ENCODE measurements around the gene ZC3H8.

ZC3H8 gene

GRCh38 chr2:112175333-112175732, 79.5 kb downstream of the ZC3H8 start:
- peaks cover 27% of the 10 kb centered on the region for H3K4me1 ChIP-seq (ENCODE audit: insufficient read depth, low read length, severe bottlenecking)
- H3F3A ChIP-seq (ENCODE audit: insufficient read depth, low read length), result no peaks in the 10 kb centered on the region
- H3K9me2 ChIP-seq (ENCODE audit: low read depth, low read length), result no peaks in the 10 kb centered on the region
- no peaks in the 10 kb centered on the region; the same call in 1 of the 2 replicates for H3K27me3 ChIP-seq (ENCODE audit: insufficient read depth, low read length)
- H4K20me1 ChIP-seq (ENCODE audit: insufficient read depth, low read length), result no peaks in the 10 kb centered on the region
- H2AFZ ChIP-seq (ENCODE audit: low read length), result no peak overlapping the region
- no peaks in the 10 kb centered on the region for H3K79me2 ChIP-seq (ENCODE audit: insufficient read depth, low read length)
- no peak for TF ChIP-seq EZH2 (IDR thresholded peaks at IDR 0.05; ENCODE audit: borderline replicate concordance, low read length)
- TF ChIP-seq CTCF (IDR thresholded peaks at IDR 0.05; ENCODE audit: low read length), result no peak
- H3K4me3 ChIP-seq (ENCODE audit: low read depth, low read length, poor library complexity, severe bottlenecking), result no peak overlapping the region
- H3K36me3 ChIP-seq (ENCODE audit: insufficient read depth, low read length), result no peaks in the 10 kb centered on the region; the same call in 1 of the 2 replicates
- no peak overlapping the region for H3K9ac ChIP-seq (ENCODE audit: low read length)
- H3K27ac ChIP-seq (ENCODE audit: low read depth, low read length, poor library complexity, severe bottlenecking), result no peak overlapping the region
- no peak overlapping the region for H3K4me2 ChIP-seq (ENCODE audit: low read length)
- no peaks in the 10 kb centered on the region; the same call in 1 of the 2 replicates for H3K9me3 ChIP-seq (ENCODE audit: low read length)

- no peak overlapping the region for H2AFZ ChIP-seq (ENCODE audit: low read length)
- no peaks in the 10 kb centered on the region for H3K79me2 ChIP-seq (ENCODE audit: insufficient read depth, low read length)
- no peaks in the 10 kb centered on the region for H4K20me1 ChIP-seq (ENCODE audit: insufficient read depth, low read length)
- H3K9me2 ChIP-seq (ENCODE audit: low read depth, low read length), result no peaks in the 10 kb centered on the region
- TF ChIP-seq EZH2 (IDR thresholded peaks at IDR 0.05; ENCODE audit: borderline replicate concordance, low read length) (no peak), CTCF (IDR thresholded peaks at IDR 0.05; ENCODE audit: low read length) (no peak)
- no peak overlapping the region; the same call in 1 of the 2 replicates for H3K9ac ChIP-seq (ENCODE audit: low read length)
- no peaks in the 10 kb centered on the region for H3F3A ChIP-seq (ENCODE audit: insufficient read depth, low read length)
- H3K4me1 ChIP-seq (ENCODE audit: insufficient read depth, low read length, severe bottlenecking), result peaks cover 27% of the 10 kb centered on the region
- no peaks in the 10 kb centered on the region; the same call in 1 of the 2 replicates for H3K9me3 ChIP-seq (ENCODE audit: low read length)
- peak overlapping the region; percentile 47 for H3K27ac ChIP-seq (ENCODE audit: low read depth, low read length, poor library complexity, severe bottlenecking)
- H3K4me3 ChIP-seq (ENCODE audit: low read depth, low read length, poor library complexity, severe bottlenecking), result no peak overlapping the region
- no peaks in the 10 kb centered on the region; the same call in 1 of the 2 replicates for H3K36me3 ChIP-seq (ENCODE audit: insufficient read depth, low read length)
- H3K4me2 ChIP-seq (ENCODE audit: low read length), result peak overlapping the region; percentile 40
- H3K27me3 ChIP-seq (ENCODE audit: insufficient read depth, low read length), result no peaks in the 10 kb centered on the region; the same call in 1 of the 2 replicates
Observed at GRCh38 chr2:112174383-112174782, 80.5 kb downstream of the ZC3H8 start.

GRCh38 chr2:112173646-112174319, 81.1 kb downstream of the ZC3H8 start:
- Histone ChIP-seq H3F3A (ENCODE audit: insufficient read depth, low read length) (no peaks in the 10 kb centered on the region), H3K4me2 (ENCODE audit: low read length) (peak overlapping the region; percentile 40), H3K36me3 (ENCODE audit: insufficient read depth, low read length) (no peaks in the 10 kb centered on the region), H4K20me1 (ENCODE audit: insufficient read depth, low read length) (no peaks in the 10 kb centered on the region), H2AFZ (ENCODE audit: low read length) (no peak overlapping the region), H3K4me1 (ENCODE audit: insufficient read depth, low read length, severe bottlenecking) (peaks cover 27% of the 10 kb centered on the region), H3K9ac (ENCODE audit: low read length) (no peak overlapping the region; the same call in 1 of the 2 replicates), H3K27ac (ENCODE audit: low read depth, low read length, poor library complexity, severe bottlenecking) (peak overlapping the region; percentile 47), H3K4me3 (ENCODE audit: low read depth, low read length, poor library complexity, severe bottlenecking) (no peak overlapping the region), H3K9me3 (ENCODE audit: low read length) (no peaks in the 10 kb centered on the region), H3K79me2 (ENCODE audit: insufficient read depth, low read length) (no peaks in the 10 kb centered on the region), H3K27me3 (ENCODE audit: insufficient read depth, low read length) (no peaks in the 10 kb centered on the region), H3K9me2 (ENCODE audit: low read depth, low read length) (no peaks in the 10 kb centered on the region)
- TF ChIP-seq EZH2 (IDR thresholded peaks at IDR 0.05; ENCODE audit: borderline replicate concordance, low read length) (no peak), CTCF (IDR thresholded peaks at IDR 0.05; ENCODE audit: low read length) (no peak)
